AG09309 (cell line): ENCODE results near the gene PSMD11.
"Not testable (repeated sequence)": the region's sequence is repeated elsewhere in the genome, so short reads cannot be mapped to it uniquely, and the experiment has no call there.

Source experiments
- DNase-seq: peaks from one replicate; pipeline ENCODE4 v3.0.0-alpha.2; 2010; ENCODE audit warnings: low read depth
- H3K4me3 ChIP-seq: 2 replicates; pipeline ENCODE4 v1.5.1; 2011; ENCODE audit warnings: mild to moderate bottlenecking, low read depth, low read length, moderate library complexity; ENCODE audit not compliant: control insufficient read depth
- CTCF ChIP-seq: IDR thresholded peaks from 2 replicates; pipeline ENCODE4 v1.5.1; 2011; ENCODE audit warnings: mild to moderate bottlenecking, low read depth, low read length, inconsistent platforms; ENCODE audit not compliant: insufficient read depth, control insufficient read depth; ENCODE audit errors: missing control alignments

PSMD11 gene

DNA sequence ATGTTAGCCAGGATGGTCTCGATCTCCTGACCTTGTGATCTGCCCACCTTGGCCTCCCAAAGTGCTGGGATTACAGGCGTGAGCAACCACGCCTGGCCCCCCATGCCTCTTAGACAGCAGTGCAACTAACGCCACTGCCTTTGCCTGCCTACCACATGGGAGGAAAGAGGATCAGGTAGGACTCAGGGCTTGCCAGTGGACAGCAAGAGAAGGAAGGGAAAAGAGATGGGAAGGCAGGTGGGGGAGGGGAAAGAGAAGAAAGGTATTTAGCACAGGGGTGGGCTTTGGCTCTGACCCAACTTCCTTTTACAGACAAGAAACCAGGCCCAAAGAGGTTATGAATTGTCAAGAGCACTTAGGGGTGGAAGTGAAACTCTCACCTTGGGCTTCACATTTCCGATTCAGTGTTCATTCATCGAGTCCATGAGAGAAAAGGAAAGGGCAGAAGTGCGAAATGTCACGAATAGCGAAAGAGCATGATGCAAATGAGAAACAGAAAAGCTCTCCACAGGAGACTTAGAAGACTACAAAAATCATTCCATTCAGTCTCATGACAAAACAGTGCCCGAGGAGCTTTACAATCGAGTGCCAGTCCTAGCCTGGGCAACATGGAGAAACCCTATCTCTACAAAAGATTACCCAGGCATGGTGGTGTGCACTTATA, 78.8 kb downstream of the PSMD11 start:
- no peak for TF ChIP-seq CTCF
- DNase-seq: no peak
- no peak overlapping the region for H3K4me3 ChIP-seq

GRCh38 chr17:32523827-32524552, 79.7 kb downstream of the PSMD11 start:
- TF ChIP-seq CTCF: no peak

DNA sequence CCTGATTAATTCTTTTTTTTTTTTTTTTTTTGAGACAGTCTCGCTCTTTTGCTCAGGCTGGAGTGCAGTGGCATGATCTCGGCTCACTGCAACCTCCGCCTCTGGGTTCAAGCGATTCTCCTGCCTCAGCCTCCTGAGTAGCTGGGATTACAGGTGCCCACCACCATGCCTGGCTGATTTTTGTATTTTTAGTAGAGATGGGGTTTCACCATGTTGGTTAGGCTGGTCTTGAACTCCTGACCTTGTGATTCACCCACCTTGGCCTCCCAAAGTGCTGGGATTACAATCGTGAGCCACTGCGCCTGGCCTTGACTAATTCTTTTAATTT, 80.2 kb downstream of the PSMD11 start:
- H3K4me3 ChIP-seq: not testable (repeated sequence)

More at GRCh38 chr17:32523827-32524552, 79.7 kb downstream of the PSMD11 start:
- no peak for DNase-seq
- no peak overlapping the region for H3K4me3 ChIP-seq

GRCh38 chr17:32525122-32525521, 80.8 kb downstream of the PSMD11 start:
- H3K4me3 ChIP-seq: no peak overlapping the region
- no peak for TF ChIP-seq CTCF
- peak; percentile 24 for DNase-seq

More for the DNA sequence above, 80.2 kb downstream of the PSMD11 start:
- not testable (repeated sequence) for DNase-seq

DNA sequence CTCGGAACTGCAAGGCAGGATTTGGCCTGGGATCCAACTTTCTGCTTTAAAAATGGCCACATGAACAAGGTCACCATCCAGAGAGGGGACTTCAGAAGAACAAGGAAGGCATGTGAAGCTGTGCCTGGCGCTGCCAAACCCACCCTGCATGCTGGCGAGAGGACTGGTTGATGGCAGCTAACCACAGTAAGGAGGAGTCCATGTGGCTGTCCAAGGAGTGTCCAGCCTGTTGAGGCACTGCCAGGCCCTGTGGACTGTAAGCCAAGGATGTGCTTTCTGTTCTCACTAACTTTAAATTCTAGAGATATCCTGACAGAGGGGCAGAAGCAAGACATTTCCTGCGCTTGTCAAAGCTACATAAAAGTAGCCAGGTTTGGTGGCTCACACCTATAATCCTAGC, 82.8 kb downstream of the PSMD11 start:
- TF ChIP-seq CTCF: no peak
- no peak overlapping the region for H3K4me3 ChIP-seq
- no peak for DNase-seq

DNA sequence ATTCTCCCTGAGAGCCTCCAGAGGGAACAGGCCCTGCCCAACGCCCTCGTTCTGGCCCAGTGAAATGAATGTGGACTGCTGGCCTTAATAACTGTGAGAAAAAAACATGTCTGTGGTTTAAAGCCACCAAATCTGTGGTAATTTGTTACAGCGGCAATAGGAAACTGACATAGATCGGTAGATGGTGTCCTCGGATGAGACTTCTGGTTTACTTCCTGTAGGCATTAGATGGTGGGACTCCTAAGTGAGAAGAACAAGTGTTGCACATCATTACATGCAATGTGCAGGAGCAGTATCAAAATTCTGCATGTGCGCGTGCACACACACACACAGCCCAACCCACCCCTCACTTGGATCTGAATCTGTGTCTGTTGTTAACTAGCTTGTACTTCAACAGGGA, 84.5 kb downstream of the PSMD11 start:
- H3K4me3 ChIP-seq: no peak overlapping the region
- no peak for TF ChIP-seq CTCF
- DNase-seq: no peak

DNA sequence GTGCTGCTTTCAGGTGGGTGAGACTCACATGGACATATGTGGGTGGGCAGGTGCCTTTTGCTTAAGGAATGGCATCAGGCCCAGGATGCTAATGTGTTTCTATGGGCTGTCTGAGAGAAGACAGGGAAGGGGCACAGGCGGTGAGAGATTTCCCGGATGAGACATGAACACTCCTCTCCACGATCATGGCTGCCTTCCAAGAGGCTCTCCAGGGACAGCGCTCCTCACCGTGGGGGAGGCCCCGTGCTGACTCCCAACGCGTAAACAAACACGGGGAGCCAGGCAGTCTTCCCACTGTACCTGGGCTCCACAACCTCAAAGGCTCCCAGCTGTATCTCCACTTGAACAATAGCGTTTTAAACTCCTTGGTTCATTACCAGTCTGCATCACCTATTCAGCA, 85.3 kb downstream of the PSMD11 start:
- TF ChIP-seq CTCF: no peak
- DNase-seq: no peak
- no peak overlapping the region for H3K4me3 ChIP-seq
